Sigmoid colon (tissue), 4 donors: ENCODE results near the gene CELA2B.

Source experiments
- CTCF ChIP-seq, 4 experiments: fragments of 450-650 bp in 3 of 4; fragments of 200-600 bp in 1 of 4; IDR thresholded peaks; one replicate each; pipeline ENCODE4 v1.5.1; 2016 to 2019; ENCODE audit warnings: antibody characterized with exemption in 4 of 4, mild to moderate bottlenecking in 3 of 4, moderate library complexity in 2 of 4
- EP300 ChIP-seq, 4 donors: sonication (generic); formaldehyde crosslinking; IDR thresholded peaks; one replicate each; pipeline ENCODE4 v1.6.1; 2017; ENCODE audit warnings: antibody characterized with exemption in 4 of 4
- POLR2A ChIP-seq, 2 donors: fragments of 450-650 bp; IDR thresholded peaks; one replicate each; pipeline ENCODE4 v1.6.1; 2016; ENCODE audit warnings: antibody characterized with exemption in 2 of 2, mild to moderate bottlenecking in 2 of 2, moderate library complexity in 2 of 2
- POLR2AphosphoS5 ChIP-seq, 4 donors: sonication (generic); formaldehyde crosslinking; IDR thresholded peaks; one replicate each; pipeline ENCODE4 v1.6.1; 2017; ENCODE audit warnings: antibody characterized with exemption in 4 of 4

GRCh38 chr1:15440357-15440756 is 35.5 kb upstream of the CELA2B start:
- TF ChIP-seq CTCF (IDR thresholded peaks at IDR 0.05), result no peak
- TF ChIP-seq POLR2AphosphoS5 (IDR thresholded peaks at IDR 0.05), result no peak
- no peak for TF ChIP-seq POLR2A (IDR thresholded peaks at IDR 0.05)
- TF ChIP-seq EP300 (IDR thresholded peaks at IDR 0.05), result no peak
